Heart left ventricle (tissue), 13 donors: ENCODE data around the gene OR51B4.

ENCODE experiments used
- POLR2A ChIP-seq, 2 donors: fragments of 450-650 bp; IDR thresholded peaks; one replicate each; pipeline ENCODE4 v1.6.1; 2017; ENCODE audit warnings: antibody characterized with exemption in 2 of 2, mild to moderate bottlenecking in 2 of 2, moderate library complexity in 2 of 2
- TF ChIP-seq, protein P1 (sequence below), 12 donors: fragments of 200-600 bp; sonication (generic) in 4 of 12; IDR thresholded peaks; one replicate each; pipeline versions ENCODE4 v1.5.0 to v1.8.0; 2018 to 2022; ENCODE audit warnings: antibody characterized with exemption in 12 of 12, mild to moderate bottlenecking in 5 of 12
- donor health status: ischemic (EF 13 %, LVEDD 7.1; RV severe dilation, severe dysfunction).
- donor health status: DM: no; HTN: yes; CAD: no.
- donor health status: DM: no; HTN: no; CAD: no.
- donor health status: ischemic (EF 25% LVEDD 6.9; RV normal size, moderate dysfunction).
- donor health status: ischemic (EF 25% LVEDD 5.7; RV mildly dilated, moderate dysfunction).
- donor health status: ischemic (EF 35%, LVEDD 5.7; RV mildly dilated, moderate dysfunction).
- donor health status: nonischemic (EF 11% LVEDD 7.7; RV severe dilation, severe dysfunction).
- donor health status: DM: yes; HTN: yes; CAD: no.
- donor health status: PGD.
- donor health status: ischemic (EF 29% LVEDD 5.4; RV normal size, mild dysfunction).
- donor health status: nonischemic (EF 23%, LVEDD 6.1; RV moderate dilation, normal function).

DNA sequence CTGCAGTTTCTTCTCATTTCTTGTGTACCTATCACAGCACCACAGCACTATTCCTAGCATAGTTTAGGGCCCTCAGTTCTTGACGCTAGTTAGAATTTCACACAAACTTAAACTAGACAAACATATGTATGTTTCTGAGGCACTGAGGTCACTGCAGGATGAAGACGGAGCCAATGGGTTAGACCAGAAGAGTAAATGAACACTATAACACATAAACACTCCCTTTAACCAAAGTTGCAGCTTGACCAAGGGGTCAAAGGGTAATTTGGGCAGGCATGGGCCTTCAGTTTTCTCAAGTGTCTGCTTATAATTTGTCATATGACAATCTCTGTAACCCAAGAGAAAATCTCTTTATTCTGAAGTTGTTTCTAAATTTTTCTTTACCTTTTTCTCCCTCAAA, 19.1 kb downstream of the OR51B4 start:
- TF ChIP-seq, protein P1, sequence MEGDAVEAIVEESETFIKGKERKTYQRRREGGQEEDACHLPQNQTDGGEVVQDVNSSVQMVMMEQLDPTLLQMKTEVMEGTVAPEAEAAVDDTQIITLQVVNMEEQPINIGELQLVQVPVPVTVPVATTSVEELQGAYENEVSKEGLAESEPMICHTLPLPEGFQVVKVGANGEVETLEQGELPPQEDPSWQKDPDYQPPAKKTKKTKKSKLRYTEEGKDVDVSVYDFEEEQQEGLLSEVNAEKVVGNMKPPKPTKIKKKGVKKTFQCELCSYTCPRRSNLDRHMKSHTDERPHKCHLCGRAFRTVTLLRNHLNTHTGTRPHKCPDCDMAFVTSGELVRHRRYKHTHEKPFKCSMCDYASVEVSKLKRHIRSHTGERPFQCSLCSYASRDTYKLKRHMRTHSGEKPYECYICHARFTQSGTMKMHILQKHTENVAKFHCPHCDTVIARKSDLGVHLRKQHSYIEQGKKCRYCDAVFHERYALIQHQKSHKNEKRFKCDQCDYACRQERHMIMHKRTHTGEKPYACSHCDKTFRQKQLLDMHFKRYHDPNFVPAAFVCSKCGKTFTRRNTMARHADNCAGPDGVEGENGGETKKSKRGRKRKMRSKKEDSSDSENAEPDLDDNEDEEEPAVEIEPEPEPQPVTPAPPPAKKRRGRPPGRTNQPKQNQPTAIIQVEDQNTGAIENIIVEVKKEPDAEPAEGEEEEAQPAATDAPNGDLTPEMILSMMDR (IDR thresholded peaks at IDR 0.05): no peak
- no peak for TF ChIP-seq POLR2A (IDR thresholded peaks at IDR 0.05)
